ENCODE data around the gene MIF4GD.

DNA sequence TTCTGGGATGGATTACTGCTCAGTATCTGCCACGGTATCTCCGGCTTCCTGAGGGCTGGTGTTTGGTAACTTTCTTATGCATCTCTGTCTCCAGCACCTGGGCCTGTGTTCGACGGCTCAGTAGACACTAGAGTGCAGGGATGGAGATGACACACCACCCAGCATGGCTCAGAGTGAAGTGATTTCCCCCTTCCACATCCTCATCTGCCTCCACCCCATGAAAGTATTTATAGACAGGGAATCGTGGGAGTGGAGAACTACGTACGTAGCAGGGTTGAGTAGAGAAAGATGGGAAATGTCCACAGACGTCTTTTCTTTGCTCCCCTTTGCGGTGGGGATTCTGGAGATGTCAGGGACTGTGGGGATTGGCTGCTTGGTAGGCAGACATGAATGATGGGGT lies 30.0 kb upstream of the MIF4GD start:
- TF ChIP-seq POLR2A (IDR thresholded peaks at IDR 0.05; ENCODE audit: low read length) (no peak), GATA1 (IDR thresholded peaks at IDR 0.05; ENCODE audit: low read depth, low read length) (no peak)
